ENCODE results near the gene PCP2.
A peak's percentile ranks its signal among the peaks of the same experiment; 100 is the strongest.

Gene PCP2

DNA sequence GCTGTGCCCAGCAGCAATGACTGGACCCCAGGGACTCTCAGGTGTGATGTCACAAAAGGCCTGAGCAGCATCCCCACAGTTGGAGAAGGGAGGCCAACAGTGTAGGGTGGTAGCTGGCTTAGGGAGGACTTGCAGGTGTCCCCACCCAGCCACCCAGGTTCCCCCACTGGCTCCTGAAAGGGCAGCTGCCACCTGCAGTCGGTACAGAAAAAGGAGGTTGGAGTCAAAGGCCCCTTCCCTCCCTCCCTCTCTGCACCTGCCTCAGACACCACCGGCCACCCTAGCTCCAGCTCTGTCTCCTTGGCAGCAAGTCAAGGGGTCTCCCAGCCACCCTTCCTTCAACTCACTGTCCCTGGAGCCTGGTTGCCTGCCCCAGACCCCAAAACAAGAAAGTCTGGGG lies at the start of gene PCP2:
Gene PCP2, minus strand, starts transcription at position 22 of the 400 bp plus-strand sequence. CDS start 262 bp downstream, outside the sequence.
- DNase-seq (ENCODE audit: low read depth in 3 of 3), result no peak

DNA sequence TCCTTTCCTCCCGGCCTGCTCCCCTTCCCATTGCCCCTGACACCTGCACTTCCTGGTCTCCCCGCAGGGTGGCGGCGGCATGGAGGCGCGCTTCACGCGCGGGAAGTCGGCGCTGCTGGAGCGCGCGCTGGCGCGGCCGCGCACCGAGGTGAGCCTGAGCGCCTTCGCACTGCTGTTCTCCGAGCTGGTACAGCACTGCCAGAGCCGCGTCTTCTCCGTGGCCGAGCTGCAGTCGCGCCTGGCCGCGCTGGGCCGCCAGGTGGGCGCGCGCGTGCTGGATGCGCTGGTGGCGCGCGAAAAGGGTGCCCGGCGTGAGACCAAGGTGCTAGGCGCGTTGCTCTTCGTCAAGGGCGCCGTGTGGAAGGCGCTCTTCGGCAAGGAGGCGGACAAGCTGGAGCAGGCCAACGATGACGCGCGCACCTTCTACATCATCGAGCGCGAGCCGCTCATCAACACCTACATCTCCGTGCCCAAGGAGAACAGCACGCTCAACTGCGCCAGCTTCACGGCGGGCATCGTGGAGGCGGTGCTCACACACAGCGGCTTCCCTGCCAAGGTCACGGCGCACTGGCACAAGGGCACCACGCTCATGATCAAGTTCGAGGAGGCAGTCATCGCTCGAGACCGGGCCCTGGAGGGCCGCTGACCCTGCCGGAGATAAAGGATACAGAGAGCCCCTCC lies 48.8 kb upstream of the PCP2 start:
- no peak for DNase-seq (ENCODE audit: low read depth in 3 of 3)

DNA sequence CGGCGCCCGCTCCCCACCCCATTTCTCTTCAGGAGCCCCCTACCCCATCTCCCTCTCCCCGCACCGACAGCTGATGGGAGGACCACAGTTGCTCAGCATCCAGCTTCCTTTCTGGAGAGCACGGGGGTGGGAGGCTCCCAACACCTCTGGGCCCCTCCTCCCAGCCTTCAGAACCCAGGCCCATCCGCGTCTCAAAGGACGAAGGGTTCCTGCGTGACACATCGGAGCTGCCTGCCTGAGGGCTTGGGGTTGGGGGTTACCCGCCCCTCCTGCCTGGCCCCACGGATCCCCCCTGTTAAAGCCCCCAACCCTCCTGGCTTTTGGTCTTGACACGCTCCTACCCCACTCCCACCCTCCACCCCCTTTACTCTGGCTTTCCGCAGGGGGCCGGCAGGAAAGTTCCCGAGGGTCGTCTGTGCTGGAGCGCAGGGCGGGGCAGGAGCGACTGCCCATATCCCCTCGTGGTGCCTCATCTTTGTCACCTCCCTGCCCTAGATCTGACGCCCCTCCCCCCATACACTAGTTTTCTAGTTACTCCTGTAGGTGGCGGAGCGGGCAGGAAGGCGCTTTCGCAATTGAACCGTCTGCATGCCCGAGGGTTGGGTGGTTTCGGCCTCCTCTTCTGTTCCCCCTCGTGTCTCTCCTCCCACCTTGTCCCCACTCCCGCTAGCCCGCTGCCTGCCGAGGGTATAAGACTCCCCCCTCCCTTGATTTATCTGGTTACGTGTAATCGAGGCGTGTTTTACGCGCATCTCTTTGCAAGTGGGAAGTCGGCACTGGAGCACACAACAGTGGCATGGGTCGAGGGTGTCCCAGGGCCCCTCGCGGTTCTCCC lies 48.0 kb upstream of the PCP2 start:
- DNase-seq (ENCODE audit: low read depth in 3 of 3), result peak; percentile 76 to 84 (median 84)

DNA sequence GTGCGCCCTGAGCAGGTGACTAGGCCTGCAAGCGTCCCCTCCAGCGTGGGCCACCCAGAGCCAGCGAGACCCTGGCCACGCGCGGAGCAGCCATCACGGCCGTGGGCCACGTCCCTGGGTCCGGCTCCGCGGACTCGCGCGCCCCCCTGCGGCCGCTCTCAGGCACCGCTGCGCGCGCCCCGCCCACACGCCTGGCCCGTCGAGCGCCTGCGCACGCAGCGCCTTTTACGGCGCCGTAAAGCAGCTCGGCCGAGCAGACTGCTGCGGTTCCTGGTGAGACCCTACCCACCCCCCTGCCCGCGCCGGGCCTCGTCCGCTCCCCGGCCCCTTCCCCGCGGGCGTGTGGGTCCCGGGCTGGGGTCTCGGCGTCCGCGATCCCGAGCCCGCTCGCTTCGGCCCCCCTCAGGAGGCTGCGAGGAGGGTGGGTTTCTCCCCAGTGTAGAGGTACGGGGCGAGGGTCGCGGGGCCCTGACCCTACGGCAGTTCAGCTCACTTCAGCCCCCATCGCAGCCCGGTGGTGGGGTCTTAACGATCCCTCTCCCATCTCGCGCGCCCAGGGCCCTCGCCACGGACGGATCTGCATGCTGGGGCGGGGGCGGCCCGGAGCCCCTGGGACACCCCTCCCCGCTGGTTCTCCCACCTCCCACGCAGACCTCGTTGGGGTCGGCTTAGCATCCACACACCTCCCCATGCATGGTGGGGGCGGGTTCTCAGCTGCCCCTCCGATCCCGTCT lies 47.3 kb upstream of the PCP2 start, which contains the start of gene TRAPPC5:
Gene TRAPPC5, plus strand, starts transcription at position 228 of the 734 bp plus-strand sequence. CDS start 1,421 bp downstream, outside the sequence.
- peak; percentile 70 to 82 (median 73) for DNase-seq (ENCODE audit: low read depth in 3 of 3)

DNA sequence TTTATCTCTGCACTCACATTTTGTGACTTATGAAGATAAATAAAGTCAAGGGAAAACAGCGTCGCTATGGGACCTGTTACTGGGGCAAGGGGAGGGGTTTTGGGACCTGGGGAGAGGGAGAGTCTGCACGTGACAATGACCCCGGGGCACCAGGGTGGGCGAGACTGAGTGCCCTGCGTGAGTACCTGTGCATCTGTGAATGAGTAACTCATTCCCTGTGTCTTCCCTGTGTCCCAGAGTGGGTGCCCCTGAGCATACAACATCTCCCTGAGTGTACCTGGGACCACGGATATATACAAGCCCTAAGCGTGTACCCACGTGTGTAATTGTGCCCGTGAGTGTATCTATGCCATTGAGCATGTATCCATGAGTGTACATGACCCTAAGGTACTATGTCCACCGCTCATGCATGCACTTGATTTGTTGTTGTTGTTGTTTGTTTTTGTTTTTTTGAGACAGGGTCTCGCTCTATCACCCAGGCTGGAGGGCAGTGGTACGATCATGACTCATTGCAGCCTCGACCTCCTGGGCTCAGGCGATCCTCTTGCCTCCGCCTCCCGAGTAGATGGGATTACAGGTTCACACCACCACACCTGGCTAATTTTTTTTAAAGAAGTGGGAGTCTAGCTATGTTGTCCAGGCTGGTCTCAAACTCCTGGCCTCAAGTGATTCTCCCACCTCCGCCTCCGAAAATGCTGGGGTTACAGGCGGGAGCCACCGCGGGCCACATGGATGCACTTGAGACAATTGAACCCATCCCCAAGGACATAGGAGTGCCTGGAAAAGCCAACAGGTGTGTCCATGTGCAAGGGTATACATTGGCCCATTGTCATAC lies 46.5 kb upstream of the PCP2 start:
- no peak for DNase-seq (ENCODE audit: low read depth in 3 of 3)

DNA sequence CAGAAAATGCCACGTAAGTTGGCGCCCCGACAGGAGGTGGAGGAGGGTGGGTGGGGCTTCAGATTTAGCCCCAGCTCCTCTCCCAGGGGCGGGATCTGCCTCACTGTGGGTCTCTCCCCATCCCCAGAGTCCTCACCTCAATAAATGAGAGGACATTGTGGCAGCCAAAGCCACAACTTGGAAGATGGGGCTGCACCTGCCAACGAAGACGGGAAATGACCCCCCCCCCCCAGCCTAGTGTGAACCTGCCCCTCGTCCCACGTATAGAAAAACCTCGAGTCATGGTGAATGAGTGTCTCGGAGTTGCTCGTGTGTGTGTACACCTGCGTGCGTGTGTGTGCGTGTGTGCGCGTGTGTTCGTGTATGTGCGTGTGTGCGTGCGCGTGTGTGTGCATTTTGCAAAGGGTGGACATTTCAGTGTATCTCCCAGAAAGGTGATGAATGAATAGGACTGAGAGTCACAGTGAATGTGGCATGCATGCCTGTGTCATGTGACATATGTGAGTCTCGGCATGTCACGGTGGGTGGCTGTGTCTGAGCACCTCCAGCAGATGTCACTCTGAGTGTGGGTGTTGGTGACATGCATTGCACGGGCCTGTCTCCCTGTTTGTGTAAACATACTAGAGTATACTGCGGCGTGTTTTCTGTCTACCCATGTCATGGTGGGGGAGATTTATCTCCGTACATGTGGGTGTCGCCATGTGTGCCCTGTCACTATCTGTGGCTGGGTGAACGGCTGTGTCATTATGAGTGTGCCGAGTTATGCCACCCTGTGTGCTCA lies 45.6 kb upstream of the PCP2 start:
- peak; percentile 35 to 64 (median 58) for DNase-seq (ENCODE audit: low read depth in 3 of 3)

DNA sequence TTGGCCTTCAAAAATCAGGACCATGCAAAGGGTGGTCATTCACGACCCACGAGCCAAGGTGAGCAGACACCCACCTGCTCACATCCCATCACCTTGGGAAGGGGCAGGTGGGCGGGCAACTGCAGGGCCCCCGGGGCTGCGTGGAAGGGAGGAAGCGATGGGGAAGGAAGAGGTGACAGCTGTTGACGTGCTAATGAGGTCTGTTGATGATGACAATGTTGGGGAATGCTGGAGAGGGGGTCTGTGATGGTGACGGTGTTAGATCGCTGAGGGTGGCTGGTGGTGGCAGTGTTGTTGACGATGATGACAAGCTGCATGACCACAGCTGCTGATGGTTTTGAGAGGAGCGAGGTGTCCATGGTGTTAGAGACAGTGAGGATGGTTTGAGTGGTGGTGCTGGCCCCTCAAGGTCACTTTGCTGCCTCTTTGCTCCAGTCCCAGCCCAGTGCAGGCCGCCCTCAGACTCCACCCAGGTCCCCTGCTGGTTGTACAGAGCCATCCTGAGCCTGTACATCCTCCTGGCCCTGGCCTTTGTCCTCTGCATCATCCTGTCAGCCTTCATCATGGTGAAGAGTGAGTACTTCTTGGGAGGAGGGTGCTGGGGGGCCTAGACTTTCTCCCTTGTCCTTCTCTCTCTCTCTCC lies 44.3 kb upstream of the PCP2 start:
- DNase-seq (ENCODE audit: low read depth in 3 of 3), result no peak

DNA sequence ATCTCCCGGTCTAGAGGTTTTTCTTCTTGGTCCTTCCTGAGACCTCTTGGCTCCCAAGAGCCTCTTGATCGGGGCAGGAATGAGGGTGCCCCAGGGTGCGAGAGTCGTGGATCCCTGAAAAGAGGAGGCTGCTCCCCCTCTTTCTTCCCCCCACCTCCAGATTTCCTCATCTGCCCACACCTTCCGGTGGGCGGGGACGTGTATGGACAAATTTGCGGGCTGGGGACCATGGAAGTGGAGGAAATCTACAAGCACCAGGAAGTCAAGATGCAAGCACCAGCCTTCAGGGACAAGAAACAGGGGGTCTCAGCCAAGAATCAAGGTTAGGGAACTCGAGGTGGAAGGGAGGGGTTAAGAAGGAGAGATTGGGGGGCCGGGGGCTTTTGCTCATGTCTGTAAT lies 43.3 kb upstream of the PCP2 start, which contains the start of gene MCEMP1:
Gene MCEMP1, plus strand, starts transcription at position 237 of the 400 bp plus-strand sequence. Its CDS starts 31 bp downstream, at position 268.
- DNase-seq (ENCODE audit: low read depth in 3 of 3), result no peak

DNA sequence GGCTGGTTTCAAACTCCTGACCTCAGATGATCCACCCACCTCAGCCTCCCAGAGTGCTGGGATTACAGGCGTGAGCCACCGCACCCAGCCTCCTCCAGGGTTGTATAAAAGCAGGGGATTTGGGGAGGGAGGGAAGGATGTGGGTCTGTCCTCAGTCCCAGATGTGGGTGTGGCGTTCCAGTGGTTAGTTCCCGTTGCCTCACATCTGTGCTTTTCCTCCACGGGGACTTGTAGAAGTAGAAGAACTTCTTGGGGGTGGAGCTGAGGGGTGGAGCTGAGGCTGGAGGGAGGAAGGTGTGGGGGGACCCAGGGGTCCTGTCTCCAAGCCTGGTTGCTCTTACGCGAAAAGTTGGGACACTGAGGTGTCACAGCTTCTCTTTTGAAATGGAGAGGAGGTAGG lies 42.9 kb upstream of the PCP2 start:
- no peak for DNase-seq (ENCODE audit: low read depth in 3 of 3)

DNA sequence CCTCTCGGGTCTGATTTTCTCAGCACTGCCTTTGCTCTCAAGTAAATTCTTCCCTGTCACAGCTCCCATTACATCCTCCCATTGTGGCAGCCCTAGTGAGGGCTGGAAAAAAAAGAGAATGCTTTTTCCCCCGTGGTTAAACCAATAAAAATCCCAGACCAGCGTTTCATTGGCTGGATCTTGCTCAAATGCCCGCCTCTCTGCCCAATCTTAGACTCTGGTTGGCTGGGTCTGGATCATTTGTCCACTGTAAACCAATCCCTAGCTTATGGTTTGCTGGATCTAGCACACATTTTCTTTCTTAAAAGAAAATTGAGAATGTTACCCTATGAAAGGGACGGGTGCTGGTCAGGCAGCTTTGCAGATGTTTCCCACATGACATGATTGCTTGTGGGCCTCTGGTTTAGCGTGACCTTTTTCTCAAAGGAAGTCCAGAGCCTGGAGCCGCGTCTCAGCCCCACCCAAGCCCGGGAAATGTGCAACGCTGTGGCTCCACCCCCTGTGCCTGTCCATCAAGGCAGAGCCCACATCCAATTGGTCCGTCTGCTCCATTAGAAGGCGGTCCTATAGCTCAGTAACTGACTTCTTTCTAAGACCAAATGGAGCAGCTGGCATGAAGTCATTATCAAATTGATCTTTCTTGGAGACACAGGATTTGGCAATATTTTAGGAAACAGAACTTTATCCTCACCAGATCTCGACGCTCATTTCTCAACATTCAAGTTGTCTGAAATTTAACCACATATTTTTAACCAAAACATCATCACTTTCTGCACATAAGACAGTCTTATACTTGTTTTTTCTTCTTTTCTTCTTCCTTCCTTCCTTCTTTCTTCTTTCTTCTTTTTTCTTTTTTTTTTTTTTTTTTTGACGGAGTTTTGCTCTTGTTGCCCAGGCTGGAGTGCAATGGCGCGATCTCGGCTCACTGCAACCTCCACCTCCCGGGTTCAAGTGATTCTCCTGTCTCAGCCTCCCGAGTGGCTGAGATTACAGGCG lies 40.8 kb upstream of the PCP2 start:
- peak in 1 of 3 experiments; percentile 47 for DNase-seq (ENCODE audit: low read depth in 3 of 3)

DNA sequence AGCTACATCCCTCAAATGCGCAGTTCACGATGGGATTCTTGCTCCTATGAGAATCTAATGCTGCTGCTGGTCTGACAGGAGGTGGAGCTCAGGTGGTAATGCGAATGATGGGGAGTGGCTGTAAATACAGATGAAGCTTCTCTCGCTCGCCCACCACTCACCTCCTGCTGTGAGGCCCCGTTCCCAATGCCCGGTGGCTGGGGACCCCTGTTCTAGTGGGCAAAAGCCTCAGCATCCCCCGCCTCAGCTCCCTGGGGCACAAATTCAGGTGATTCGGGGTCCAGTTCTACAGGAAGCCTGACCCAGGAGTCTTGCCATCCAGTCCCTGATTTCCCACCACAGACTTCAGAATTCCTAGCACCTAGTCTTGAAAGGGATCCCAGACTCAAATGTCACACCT lies 39.0 kb upstream of the PCP2 start:
- no peak for DNase-seq (ENCODE audit: low read depth in 3 of 3)

DNA sequence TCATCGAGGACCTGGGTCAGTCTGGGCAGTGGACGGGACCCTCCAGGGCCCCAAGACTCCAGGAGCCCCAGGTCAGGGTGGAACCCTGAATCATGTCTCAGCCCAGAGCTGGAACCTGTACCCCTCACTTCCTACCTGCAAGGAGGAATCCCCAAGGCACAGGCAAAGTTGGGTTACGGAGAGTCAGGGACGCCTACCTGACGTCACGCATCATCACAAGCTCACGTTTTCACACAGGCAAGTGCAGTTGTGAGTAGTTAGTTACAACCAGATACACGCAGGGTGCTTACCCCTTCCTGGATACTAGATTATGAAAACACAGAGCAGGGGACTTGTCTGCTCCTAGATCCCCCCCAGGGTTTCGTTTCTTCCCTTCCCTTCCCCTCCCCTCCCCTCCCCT lies 37.3 kb upstream of the PCP2 start:
- no peak for DNase-seq (ENCODE audit: low read depth in 3 of 3)

DNA sequence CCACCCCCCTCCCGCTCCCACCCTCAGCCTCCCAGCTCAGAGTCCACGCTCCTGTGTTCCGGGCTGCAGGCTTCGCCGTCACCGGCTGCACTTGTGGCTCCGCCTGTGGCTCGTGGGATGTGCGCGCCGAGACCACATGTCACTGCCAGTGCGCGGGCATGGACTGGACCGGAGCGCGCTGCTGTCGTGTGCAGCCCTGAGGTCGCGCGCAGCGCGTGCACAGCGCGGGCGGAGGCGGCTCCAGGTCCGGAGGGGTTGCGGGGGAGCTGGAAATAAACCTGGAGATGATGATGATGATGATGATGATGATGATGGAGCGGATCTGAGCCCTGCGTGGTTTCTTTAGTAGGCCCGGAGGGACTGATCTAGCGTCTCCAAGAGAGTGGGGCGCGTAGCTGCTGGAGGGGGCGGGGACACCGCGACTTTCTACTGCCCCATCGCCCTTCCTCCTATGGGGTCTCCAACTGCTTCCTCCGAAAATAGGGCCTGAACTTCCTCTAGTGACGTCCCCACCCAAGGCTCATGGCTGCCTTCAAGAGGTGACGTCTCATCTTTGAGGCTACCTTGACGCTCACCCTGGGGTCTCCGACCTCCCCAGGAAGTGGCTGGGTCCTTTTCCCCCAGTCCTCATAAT lies 36.7 kb upstream of the PCP2 start:
- peak in 1 of 3 experiments; percentile 28 for DNase-seq (ENCODE audit: low read depth in 3 of 3)

DNA sequence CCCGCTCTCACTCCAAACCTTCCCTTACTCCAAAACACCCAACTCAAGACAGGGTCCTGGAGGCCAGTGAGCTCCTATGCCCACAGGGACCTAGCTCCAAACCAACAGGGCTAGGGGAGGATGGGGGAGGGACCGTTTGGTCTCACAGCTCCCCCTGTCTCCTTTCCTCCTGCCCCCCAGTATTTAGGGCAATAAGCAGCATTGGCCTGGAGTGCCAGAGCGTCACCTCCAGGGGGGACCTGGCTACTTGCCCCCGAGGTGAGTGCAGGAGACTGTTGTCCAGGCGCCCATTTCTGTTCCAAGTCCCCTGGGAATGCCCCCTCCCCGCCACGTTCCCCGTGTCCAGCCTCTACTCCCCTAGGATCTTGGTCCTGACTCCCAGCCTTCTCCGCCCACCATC lies 36.1 kb upstream of the PCP2 start:
- DNase-seq (ENCODE audit: low read depth in 3 of 3), result no peak

DNA sequence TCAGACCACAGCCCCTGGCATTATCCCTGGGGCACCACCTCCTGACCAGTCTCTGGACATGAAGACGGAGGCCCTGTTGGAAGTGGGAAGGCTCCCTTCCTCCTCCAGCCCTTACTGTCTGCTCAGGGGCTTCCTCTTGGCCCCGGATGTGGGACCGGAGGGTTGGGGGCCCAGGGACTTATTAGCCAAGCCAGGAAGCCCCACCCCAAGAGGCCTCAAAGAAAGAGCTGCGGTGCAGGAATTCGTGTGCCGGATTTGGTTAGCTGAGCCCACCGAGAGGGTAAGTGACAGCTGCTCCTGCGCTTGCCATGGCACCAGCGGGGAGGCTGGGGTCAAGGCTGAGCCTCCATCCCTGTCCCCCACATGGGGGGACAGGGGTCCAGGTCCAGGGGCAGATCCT lies 35.3 kb upstream of the PCP2 start, which contains the start of gene RETN:
Gene RETN, plus strand, starts transcription at position 208 of the 400 bp plus-strand sequence. CDS start 278 bp downstream, outside the sequence.
- DNase-seq (ENCODE audit: low read depth in 3 of 3), result no peak

DNA sequence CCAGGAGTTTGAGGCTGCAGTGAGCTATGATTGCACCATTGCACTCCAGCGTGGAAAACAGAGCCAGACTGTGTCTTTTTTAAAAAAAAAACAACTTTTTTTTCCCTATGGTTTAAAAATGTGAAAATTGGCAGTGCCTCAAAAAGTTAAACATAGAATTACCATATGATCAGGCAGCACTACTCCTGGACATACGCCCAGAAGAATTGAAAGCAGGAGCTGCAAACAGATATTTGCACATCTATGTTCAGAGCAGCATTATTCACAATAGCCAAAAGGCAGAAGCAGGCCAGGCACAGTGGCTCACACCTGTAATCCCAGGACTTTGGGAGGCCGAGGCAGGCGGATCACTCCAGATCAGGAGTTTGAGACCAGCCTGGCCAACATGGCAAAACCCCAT lies 31.6 kb upstream of the PCP2 start:
- DNase-seq (ENCODE audit: low read depth in 3 of 3), result no peak

DNA sequence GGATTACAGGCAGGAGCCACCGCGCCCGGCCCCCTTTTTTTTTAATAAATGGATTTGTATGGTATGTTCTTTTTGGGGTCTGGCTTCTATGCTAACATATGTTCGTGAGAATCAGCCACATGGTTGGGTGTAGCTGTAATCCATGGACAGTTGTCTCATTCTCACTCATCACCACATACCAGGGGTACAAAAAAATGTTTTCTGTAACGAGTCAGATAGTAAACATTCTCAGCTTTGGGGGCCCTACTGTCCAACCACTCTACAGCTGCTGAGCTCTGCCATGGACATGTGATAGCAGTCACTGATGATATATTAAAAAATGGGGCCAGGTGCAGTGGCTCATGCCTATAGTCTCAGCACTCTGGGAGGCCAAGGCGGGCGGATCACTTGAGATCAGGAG lies 30.2 kb upstream of the PCP2 start:
- DNase-seq (ENCODE audit: low read depth in 3 of 3), result no peak

DNA sequence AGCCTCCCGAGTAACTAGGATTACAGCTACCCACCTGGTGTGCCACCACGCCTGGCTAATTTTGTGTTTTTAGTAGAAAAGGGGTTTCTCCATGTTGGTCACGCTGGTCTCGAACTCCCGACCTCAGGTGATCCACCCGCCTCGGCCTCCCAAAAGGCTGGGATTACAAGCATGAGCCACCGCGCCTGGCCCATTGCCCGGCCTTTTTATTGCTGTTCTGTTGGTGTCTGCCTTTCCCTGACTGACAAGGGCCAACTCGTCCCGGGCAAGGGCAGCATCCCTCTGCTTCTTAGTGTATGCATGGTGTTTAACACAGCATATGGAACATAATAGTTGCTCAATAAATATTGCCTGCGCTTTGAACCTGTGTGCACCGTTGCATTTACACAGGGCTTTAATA lies 29.1 kb upstream of the PCP2 start:
- no peak for DNase-seq (ENCODE audit: low read depth in 3 of 3)

All from stimulated activated CD4-positive, alpha-beta T cell treated with anti-CD3 and anti-CD28 coated beads, TNF-alpha, amount 100 ng/mL, for 24 hours (primary cell).